AG10803 (cell line): ENCODE measurements around the gene TMEM138.

Source experiments
- DNase-seq: peaks from one replicate; pipeline ENCODE4 v3.0.0; 2010; ENCODE audit warnings: low read depth
- H3K4me3 ChIP-seq: 2 replicates; pipeline ENCODE4 v1.5.1; 2011; ENCODE audit warnings: mild to moderate bottlenecking, low read length, control low read depth
- CTCF ChIP-seq: conservative IDR thresholded peaks from 2 replicates; pipeline ENCODE4 v1.5.1; 2011; ENCODE audit warnings: mild to moderate bottlenecking, low read length, control low read depth, inconsistent platforms

Gene TMEM138

GRCh38 chr11:61331651-61332050 lies 30.5 kb upstream of the TMEM138 start:
- no peak for DNase-seq
- H3K4me3 ChIP-seq: peak overlapping the region; percentile 90
- no peak for TF ChIP-seq CTCF

GRCh38 chr11:61332281-61332796 lies 29.8 kb upstream of the TMEM138 start:
- peak; percentile 19; the same call in 1 of the 2 replicates for TF ChIP-seq CTCF
- H3K4me3 ChIP-seq: peak overlapping the region; percentile 90
- peak; percentile 41 for DNase-seq

GRCh38 chr11:61332797-61333549 lies 29.2 kb upstream of the TMEM138 start, which contains the start of the genes DDB1 and TKFC:
Gene DDB1 (minus strand): TSS chr11:61333105. CDS start chr11:61332968, 137 bp downstream.
Gene TKFC (plus strand): TSS chr11:61333228. CDS start chr11:61334729, 1,501 bp downstream.
- peak; percentile 86 for DNase-seq
- TF ChIP-seq CTCF: no peak
- H3K4me3 ChIP-seq: peak within 1 kb of the TSS; percentile 90

GRCh38 chr11:61333550-61334433 lies 28.4 kb upstream of the TMEM138 start:
- no peak for DNase-seq
- peak overlapping the region; percentile 90 for H3K4me3 ChIP-seq
- TF ChIP-seq CTCF: no peak

GRCh38 chr11:61334434-61335354 lies 27.5 kb upstream of the TMEM138 start:
- DNase-seq: no peak
- H3K4me3 ChIP-seq: no peak overlapping the region
- TF ChIP-seq CTCF: no peak

- no peak overlapping the region for H3K4me3 ChIP-seq
- no peak for TF ChIP-seq CTCF
Measured at GRCh38 chr11:61335355-61335710, 26.8 kb upstream of the TMEM138 start.

More at GRCh38 chr11:61335355-61335710, 26.8 kb upstream of the TMEM138 start:
- DNase-seq: no peak
